ENCODE results near the gene FYB2. TPM values are rescaled to one million over a fixed set of nuclear protein-coding genes. Genes with fewer than 3 reads are reported as not detected.

Gene FYB2
- total RNA-seq, 6 experiments from 2014 or later, result 11.2 to 27.5 (median 16.1) TPM

DNA sequence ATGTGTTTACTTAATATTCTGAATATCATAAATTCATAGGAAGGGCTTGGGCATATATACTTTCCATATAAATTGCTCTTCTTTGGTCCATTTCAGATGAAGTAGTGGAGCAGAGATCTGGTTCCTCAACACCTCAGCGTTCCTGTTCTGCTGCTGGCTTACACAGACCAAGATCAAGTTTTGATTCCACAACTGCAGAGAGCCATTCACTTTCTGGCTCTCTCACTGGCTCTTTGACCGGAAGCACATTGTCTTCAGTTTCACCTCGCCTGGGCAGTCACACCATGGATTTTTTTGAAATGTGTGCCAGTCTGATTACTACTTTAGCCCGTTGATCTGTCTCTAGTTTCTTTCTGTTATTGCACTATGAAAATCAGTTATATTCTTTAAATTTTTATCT is 111.8 kb downstream of the FYB2 start:
- 70% methylated on average over 4 of the region's 4 CpGs for WGBS (ENCODE audit: insufficient coverage, low coverage, low lambda C conversion rate, missing lambda C conversion rate)

GRCh38 chr1:56703747-56704146 is 115.5 kb downstream of the FYB2 start:
- DNase-seq (no peak), ATAC-seq (no peak)
- H3K27me3 ChIP-seq, result no peaks in the 10 kb centered on the region
- no peak overlapping the region for H3K27ac ChIP-seq
- TF ChIP-seq POLR2A (IDR thresholded peaks at IDR 0.05), result no peak
- TF ChIP-seq, protein P1, sequence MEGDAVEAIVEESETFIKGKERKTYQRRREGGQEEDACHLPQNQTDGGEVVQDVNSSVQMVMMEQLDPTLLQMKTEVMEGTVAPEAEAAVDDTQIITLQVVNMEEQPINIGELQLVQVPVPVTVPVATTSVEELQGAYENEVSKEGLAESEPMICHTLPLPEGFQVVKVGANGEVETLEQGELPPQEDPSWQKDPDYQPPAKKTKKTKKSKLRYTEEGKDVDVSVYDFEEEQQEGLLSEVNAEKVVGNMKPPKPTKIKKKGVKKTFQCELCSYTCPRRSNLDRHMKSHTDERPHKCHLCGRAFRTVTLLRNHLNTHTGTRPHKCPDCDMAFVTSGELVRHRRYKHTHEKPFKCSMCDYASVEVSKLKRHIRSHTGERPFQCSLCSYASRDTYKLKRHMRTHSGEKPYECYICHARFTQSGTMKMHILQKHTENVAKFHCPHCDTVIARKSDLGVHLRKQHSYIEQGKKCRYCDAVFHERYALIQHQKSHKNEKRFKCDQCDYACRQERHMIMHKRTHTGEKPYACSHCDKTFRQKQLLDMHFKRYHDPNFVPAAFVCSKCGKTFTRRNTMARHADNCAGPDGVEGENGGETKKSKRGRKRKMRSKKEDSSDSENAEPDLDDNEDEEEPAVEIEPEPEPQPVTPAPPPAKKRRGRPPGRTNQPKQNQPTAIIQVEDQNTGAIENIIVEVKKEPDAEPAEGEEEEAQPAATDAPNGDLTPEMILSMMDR (IDR thresholded peaks at IDR 0.05), result no peak
- no peak overlapping the region for H3K4me3 ChIP-seq
- H3K36me3 ChIP-seq, result no peaks in the 10 kb centered on the region
- no peaks in the 10 kb centered on the region for H3K4me1 ChIP-seq
- H3K9me3 ChIP-seq, result no peaks in the 10 kb centered on the region
- whole genome bisulfite sequencing (ENCODE audit: insufficient coverage, low coverage, low lambda C conversion rate, missing lambda C conversion rate), result 17% methylated on average over 1 of the region's 1 CpG
- intact Hi-C loops (cut with DNase I), result no loop called here

More for the DNA sequence above, 111.8 kb downstream of the FYB2 start:
- DNase-seq (no peak), ATAC-seq (no peak)
- Histone ChIP-seq H3K4me1 (no peaks in the 10 kb centered on the region), H3K9me3 (no peaks in the 10 kb centered on the region), H3K27ac (no peak overlapping the region), H3K4me3 (no peak overlapping the region), H3K36me3 (no peaks in the 10 kb centered on the region), H3K27me3 (no peaks in the 10 kb centered on the region)
- TF ChIP-seq POLR2A (IDR thresholded peaks at IDR 0.05), result no peak
- intact Hi-C loops (cut with DNase I), result no loop called here

- H3K9me3 ChIP-seq, result no peaks in the 10 kb centered on the region
- no peak for TF ChIP-seq POLR2A (IDR thresholded peaks at IDR 0.05)
- TF ChIP-seq, protein P1 (IDR thresholded peaks at IDR 0.05), result no peak
- intact Hi-C loops (cut with DNase I), result no loop called here
- DNase-seq, result no peak
- ATAC-seq, result no peak
- WGBS (ENCODE audit: insufficient coverage, low coverage, low lambda C conversion rate, missing lambda C conversion rate), result 75% methylated on average over 3 of the region's 3 CpGs
- H3K4me1 ChIP-seq, result no peaks in the 10 kb centered on the region
- no peak overlapping the region for H3K4me3 ChIP-seq
- no peaks in the 10 kb centered on the region for H3K36me3 ChIP-seq
- no peak overlapping the region for H3K27ac ChIP-seq
- H3K27me3 ChIP-seq, result no peaks in the 10 kb centered on the region
These were observed 122.5 kb downstream of the FYB2 start for GRCh38 chr1:56696663-56697062.

- DNase-seq, result no peak
- WGBS (ENCODE audit: insufficient coverage, low coverage, low lambda C conversion rate, missing lambda C conversion rate), result 61% methylated on average over 3 of the region's 3 CpGs
- TF ChIP-seq, protein P1 (IDR thresholded peaks at IDR 0.05), result no peak
These were observed 130.6 kb downstream of the FYB2 start for GRCh38 chr1:56688522-56689026.

GRCh38 chr1:56686169-56686568 is 133.0 kb downstream of the FYB2 start:
- H3K27ac ChIP-seq, result no peak overlapping the region
- no peak overlapping the region for H3K4me3 ChIP-seq
- TF ChIP-seq POLR2A (IDR thresholded peaks at IDR 0.05), result no peak
- TF ChIP-seq, protein P1 (IDR thresholded peaks at IDR 0.05), result no peak
- H3K36me3 ChIP-seq, result no peaks in the 10 kb centered on the region
- H3K27me3 ChIP-seq, result no peaks in the 10 kb centered on the region
- ATAC-seq, result no peak
- intact Hi-C loops (cut with DNase I), result no loop called here
- H3K4me1 ChIP-seq, result no peaks in the 10 kb centered on the region
- WGBS (ENCODE audit: insufficient coverage, low coverage, low lambda C conversion rate, missing lambda C conversion rate), result 84% methylated on average over 2 of the region's 2 CpGs
- H3K9me3 ChIP-seq, result no peaks in the 10 kb centered on the region
- DNase-seq, result no peak

More at GRCh38 chr1:56688522-56689026, 130.6 kb downstream of the FYB2 start:
- H3K4me1 ChIP-seq, result no peaks in the 10 kb centered on the region
- no peak overlapping the region for H3K4me3 ChIP-seq
- H3K9me3 ChIP-seq, result no peaks in the 10 kb centered on the region
- ATAC-seq, result peak in 1 of 4 donors; percentile 81
- intact Hi-C loops (cut with DNase I), result no loop called here
- no peak overlapping the region for H3K27ac ChIP-seq
- H3K36me3 ChIP-seq, result no peaks in the 10 kb centered on the region
- no peaks in the 10 kb centered on the region for H3K27me3 ChIP-seq
